GM19463 (cell line): Measurements from ENCODE around the gene MAFG.

Experiments used
- ATAC-seq: cut with Tn5 transposase; IDR thresholded peaks from one replicate; pipeline ENCODE4 v1.9.1; 2021; ENCODE audit warnings: mild to moderate bottlenecking, moderate library complexity; ENCODE audit not compliant: unreplicated experiment

MAFG gene

DNA sequence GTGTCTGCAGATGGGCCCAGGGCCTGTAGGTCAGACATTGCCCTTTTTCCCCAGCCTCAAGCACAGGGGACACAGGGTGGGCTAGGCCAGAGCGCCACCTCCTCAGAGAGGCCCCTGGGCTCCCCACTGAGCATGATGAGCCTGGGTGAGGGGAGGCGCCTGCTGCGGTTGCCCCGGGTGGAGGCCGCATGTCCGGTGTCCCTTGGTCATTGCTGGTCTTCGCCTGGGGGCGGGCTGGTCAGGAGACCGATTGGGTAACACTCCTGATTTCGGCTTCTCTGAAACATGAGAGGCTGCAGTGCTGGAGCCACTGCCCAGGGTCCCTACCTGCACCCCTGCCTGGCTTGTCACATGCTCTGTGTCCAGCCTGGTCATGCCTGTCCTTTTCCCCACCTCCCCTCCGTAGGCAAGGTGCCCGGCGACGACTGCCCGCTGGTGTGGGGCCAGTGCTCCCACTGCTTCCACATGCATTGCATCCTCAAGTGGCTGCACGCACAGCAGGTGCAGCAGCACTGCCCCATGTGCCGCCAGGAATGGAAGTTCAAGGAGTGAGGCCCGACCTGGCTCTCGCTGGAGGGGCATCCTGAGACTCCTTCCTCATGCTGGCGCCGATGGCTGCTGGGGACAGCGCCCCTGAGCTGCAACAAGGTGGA is 27.9 kb downstream of the MAFG start:
- no peak for ATAC-seq

DNA sequence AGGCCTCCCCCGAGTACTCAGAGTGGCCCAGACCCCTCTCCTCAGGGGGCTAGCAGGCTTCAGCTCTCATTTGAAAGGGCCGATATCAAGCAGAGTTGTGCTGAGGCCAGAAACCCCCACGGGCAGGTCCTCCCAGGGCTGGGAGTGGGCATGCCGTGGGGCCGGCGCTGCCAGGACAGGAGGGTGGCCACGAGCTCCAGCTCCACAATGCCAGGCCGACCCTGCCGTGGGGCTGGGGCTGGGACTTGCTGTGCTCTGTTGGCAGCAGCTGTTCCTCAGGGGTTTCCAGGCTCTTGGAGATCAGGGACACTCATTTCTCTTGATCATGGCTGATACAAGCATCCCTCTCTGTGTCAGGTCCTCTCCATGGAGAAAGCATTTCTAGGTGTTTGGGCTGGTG is 28.6 kb downstream of the MAFG start:
- no peak for ATAC-seq

DNA sequence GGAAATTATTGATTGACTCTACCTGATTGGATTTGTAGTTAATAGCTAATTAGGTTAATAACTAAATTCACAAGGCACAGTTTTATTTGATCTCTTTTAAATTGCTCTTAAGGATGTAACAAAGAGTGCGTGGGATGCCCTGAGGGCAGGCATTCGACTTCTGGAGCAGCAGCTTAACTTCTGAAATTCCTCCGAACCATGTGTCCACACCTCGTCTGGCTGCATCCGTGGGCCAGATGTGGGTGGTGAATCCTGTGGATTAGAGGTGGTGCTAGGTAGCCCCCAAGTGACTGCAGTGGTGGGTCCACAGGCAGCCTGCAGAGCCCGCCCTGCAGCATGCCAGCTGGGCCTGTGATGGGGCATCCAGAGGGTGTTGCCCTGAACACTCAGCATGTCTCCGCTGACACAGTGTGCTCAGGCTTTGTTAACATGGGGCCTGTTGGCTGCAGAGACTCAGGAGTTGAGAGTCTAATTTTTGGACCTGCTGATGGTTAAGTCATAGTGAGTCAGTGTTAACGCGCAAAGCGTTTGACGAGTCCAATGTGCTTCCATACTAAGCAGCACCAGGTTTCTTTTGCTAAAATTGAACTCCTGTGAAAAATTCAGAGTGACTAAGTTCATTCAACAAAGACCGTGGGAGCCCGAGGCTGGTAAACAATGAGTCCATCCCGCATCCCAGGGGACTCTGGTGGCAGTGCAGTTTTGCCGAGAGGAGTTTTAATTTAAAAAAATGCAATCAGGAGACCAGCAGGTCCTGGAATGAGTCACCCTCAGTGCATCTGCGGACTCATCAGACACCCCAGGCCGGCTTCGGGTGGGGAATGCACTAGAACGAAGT is 29.3 kb downstream of the MAFG start:
- ATAC-seq = no peak

DNA sequence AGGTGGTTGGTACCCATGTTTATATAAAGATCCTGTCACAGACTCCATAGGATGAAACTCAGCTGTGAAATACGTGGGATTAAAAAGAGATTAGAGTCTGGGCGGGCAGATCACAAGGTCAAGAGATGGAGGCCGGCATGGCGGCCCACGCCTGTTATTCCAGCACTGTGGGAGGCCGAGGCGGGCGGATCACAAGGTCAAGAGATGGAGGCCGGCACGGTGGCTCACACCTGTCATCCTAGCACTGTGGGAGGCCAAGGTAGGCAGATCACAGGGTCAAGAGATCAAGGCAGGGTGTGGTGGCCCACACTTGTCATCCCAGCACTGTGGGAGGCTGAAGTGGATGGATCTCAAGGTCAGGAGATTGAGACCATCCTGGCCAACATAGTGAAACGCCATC is 32.1 kb downstream of the MAFG start:
- no peak for ATAC-seq

DNA sequence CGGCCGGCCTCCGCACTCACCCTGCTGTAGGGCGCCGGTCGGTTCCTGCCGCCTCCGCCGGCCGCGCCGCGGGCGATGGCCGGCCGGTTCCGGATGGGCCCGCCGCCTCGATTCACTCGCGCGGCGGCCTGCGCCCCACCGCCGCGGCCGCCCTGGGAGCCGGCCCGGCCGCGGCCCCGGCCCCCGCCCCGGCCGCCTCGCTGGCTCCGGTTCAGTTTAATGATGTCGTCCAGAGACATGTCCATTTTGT is 36.3 kb downstream of the MAFG start:
- peak; percentile 7 for ATAC-seq

DNA sequence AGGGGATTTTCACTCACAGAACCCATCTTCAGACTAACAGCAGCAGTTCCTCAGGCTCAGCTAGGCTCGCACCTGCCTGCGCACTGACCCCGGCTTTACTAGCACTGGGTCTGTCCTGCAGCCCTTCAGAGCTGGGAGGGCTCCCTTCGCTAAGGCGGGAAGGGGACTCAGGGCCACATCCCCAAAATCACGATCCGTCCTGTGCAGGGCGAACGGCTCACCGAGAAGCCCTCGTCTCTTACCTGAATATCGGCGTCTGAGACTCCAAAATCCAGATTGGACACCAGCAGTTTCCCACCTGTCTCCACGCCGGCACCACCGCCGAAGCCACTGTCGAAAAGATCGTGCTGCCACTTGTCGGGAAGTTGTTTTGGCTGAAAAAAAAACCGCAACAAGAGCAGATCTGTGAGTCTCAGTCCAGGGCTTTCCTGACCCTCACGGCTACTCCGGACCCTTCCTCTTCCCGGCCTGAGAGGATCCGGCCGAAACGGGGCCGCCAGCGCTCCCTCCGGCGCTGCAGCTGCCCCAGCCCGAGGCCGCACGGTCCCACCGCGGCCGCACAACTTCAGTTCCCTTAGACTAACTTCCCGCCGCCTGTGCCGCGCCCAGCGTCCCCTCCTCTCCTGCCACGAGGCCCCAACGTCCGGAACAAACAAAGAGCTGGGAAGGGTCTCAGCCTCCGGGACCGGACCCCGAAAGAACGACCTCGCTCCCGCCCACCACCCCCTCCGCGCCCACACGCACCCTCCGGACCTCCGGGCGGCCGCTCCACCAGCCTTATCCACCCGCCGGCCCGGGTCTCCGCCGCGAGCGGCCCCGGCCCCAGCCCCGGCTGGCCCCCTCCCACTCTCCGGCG is 36.9 kb downstream of the MAFG start:
- no peak for ATAC-seq

DNA sequence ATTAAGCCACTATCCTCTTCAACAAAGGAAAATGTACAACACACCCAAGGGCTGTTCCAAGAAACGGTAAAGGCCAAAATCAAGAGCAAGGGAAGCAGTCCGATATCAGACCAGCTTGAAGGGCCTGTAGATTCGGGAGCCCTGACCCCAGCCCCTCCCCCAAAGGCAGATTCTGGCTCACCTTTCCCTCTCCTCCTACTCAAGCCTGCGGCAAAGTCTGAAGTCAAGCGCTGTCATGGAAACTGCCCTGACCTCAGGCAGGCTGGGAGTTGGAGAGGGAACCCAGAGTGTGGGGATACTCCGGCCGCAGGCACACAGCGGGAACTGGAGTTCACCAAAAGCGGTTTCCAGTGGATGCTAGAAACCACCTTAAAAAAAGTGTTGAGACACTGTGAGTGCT is 37.9 kb downstream of the MAFG start:
- no peak for ATAC-seq

DNA sequence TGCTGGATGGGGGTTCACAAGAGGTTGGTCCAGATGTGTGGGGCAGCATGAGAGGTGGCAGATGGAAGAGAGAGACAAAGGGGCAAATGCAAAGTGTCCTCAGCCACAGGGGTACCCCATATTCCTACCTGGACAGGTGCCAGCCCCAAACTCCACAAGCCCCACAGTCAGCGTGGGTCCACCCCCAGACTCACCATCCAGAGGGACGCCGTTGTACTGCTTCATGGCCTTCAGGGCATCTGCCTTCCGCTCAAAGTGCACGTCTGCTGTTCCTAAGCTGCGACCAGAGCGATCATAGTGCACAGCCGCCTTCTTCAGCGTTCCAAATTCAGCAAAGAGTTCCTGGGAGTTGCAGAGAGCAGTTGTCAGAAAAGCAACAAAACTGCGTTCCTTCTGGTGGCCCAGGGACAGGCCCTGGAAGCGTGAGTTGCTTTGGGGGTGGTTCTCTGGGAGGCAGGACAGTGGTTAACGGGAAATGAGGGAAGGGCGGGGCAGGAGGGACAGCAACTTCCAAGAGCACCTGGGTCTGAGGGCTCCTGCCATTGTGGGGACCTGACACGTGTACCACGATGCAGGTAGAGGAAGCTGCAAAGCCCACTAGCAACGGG is 38.4 kb downstream of the MAFG start:
- ATAC-seq = no peak

DNA sequence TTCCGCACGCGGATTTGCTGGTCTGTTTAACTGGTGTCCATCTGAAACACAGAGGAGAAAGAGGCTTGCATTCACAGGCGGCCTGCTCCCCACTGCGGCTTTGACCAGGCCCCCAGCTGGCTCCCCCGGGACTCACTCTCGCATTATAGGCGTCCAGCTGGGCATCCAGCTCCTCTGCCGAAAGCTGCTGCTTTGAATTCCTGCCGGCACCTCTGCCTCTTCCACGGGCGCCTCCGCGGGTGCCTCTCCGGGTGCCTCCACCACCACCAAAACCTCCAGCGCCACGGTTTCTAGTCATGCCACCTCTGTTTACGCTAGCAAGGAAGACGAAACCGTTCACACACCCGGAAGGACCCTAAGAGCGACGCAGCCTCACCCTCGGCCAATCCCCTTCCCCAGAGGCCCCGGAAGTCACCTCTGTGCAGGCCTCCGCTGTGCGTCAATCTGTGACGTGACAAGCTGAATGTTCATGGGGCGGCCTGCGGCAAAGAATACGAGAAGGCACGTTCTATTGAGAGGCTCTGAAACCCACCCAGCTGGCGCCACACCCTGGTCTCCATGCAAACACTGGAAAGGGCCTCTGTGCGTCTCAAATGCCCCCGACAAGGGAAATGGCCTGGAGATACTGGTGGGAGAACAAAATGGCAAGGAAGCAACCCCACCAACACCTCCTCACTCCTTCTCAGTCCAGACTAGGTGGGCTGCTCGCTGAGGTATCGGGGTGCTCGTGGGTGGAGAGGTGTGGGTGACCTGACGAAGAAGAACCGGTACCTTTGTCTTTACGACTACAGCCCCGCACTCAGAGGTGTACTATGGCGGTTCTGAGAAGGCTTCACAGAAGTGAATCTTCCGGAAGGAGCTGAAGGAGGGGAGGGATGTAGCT is 39.2 kb downstream of the MAFG start:
- ATAC-seq = no peak

DNA sequence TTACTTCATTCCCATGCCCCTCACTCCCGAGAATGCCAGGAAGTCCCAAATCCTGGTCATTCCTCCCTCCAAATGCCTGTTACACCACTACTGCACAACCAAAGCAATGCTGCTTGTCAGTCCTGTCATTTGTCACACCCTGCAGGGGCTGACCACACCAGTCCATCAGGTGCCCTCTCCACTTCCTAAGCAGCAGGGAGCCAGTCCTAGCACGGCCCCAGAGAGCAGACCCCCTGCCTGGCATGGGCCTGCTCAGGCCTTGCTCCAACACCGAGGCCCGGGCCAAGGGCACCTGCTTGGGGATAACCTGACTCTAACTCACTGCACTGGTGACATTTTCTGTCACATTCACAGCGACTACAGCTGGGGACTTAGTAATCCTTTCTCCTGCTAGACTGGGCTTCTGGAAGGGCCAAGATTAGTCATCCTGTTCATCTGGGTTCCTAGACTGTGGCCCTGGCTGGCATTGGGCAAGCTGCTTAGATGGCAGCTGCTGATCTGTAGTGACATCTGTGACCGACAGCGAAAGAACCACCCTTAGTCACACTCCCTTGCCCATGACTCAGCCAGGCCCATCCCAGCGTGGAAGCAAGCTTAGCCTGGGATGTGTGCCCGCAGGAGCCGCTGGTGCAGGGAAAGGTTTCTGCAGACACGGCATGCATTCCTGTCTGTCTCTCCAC is 41.5 kb downstream of the MAFG start:
- ATAC-seq = no peak

DNA sequence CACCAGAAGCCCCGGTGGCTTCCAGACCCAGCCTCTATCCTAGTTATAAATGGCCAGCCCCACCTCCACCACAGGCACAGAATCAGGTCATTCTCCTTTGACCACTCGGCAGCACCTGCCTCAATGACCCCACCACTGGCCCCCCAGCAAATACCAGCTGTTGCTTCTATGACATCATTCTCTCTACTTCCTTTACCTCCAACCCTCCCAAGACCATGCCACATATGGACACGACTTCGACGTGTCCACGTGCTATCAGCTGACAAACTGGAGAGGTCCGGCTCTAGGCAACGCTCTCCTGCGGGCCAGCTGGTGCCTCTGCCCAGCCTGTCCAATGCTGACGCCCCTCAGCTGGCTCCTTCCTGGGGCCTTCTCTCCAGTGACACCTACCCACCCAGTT is 42.1 kb downstream of the MAFG start:
- no peak for ATAC-seq

DNA sequence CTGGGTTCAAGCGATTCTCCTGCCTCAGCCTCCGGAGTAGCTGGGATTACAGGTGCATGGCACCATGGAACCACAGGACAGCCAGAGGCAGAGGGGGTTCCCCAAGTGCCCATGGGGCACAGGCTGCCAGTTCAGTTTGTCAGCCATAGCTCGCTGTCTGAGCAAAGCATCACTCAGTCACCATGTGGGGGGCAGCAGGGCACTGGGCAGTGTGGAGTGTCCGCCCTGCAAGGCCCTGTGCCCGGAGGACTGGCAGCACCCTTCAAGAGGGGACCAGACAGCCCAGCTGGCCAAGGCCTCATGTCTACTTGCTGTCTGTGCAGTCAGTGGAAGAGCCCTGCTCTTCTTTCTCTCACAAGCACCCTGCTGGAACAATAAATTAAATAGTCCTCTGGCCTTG is 42.6 kb downstream of the MAFG start:
- ATAC-seq = no peak

DNA sequence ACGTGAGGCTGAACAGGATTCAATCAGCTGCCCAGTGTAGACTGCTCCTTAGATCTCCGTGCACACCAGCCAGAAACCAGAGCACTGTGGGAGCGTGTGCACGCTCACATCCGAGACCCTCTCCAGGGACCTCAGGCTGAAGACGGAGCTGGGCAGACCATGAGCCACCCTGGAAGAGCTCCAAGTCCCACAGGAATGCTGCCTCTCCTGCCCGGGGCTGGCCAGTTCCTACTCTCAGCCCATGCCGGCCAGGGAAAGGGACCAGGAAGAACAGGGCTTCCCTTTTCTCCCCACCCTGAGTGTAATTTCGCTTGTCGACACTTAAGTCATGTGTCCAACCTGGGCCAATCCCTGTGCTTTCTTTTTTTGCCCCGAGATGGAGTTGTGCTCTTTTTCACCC is 43.0 kb downstream of the MAFG start:
- no peak for ATAC-seq

DNA sequence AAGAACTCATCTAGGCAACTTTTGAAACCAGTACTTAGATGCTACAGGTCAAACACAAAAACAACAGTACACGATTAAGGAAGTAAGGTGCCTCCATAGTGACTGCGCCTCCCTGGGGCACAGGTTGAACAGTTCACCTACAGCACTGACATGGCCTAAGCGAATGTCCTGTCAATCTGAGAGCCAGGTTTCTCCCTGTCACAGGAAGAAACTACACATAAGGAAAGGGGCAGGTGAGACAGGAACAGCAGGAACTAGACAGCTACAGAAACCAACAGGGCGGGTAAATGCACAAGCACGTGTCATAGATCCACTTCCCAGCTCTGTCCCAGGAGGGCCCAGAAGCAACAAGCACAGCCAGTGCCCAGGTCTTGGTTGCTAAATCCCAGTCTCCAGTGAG is 48.4 kb downstream of the MAFG start:
- no peak for ATAC-seq

DNA sequence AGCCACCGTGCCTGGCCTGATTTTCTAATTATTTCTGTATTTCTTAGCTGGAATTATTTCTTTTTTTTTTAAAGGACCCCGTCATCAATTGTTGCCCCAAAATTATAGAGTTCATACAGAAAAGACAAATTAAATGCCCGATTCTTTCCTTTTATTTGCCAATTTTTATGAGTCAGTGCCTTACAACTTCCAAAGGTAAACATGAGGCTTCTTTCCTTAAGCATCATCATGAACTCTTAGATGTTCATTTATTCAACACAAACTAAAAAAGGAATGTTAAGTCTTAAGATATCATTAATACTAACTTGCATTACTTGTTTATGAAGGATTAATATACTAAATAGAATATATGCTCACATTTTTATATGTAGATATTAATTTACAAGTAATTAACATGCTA is 49.2 kb downstream of the MAFG start:
- ATAC-seq = no peak

DNA sequence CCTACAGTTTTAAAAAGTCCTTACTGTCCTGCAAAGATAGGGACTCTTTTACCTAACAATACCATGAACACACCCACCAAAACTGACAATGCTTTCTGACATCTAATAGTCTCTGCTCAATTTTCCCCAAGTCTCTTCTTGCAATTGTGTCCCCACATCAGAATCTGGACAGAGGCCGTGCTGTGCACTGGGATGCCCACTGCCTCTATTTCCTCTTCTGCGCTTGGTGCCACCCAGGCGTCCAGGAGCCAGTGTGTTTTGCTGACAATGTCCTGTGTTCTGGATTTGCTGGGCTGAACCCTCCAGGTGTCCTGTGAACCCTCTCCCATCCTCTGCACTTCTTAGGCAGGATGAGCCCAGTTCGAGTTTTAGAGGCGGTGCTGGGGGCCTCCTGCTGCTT is 50.0 kb downstream of the MAFG start:
- no peak for ATAC-seq

DNA sequence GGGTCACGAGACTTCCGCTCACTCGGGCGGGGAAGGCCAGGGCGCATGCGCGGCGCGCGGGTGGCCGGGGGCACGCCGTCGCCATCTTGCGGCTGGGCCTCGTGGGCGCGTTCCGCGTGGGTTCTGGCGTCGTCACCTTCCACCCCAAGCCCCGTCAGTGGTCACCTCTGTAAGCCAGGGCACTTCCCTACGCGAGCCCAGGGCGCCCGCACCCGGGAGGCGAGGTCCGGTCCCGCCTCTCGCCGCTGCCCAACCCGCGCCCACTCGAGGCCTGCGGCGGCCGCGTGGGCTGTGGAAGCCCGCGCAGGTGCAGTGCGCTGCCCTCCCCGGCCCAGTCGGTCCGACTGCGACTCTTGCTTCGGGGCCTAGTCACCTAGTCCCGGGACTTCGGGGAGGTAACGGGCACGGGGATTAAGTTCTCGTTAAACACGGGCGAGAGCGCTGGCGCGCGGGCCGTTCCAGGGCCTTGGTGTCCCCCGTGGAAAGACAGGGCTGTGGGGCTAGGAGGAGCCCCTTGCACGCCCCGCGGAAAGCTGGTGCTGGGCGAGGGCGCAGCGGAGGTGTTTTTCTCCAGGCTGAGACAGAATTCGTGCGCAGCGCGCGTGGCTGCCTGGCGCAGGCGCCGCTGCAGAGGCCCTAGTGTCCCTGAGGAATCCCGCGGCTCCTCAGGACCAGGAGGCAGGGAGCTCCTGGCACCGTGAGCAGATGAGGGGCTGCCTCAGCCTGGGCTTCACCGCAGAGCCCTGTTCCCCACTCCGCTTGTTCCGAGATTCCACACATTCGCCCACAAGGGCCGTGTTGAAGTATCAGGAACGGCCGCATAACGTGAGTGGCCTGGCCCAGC is 55.9 kb downstream of the MAFG start:
- peak; percentile 50 for ATAC-seq

DNA sequence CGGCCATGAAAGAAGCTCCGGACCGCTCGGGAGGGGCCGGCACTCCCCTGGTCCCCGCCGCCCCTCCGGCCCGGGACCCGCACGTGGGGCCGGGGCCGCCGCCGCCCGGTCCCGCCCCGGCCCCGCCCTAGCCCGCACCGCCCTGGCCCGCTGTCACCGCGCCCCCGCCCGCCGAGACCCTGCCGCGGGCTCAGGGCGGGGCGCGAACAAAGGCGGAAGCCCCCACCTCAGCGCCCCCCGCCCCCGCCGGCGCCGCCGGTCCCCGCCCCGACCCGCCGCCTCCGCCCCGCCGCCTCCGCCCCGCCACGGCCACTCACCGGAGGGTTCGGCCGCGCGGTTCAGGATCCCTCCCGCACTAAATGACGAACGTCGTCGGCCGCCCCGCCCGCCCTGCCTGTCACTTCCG is 56.6 kb downstream of the MAFG start, which contains the start of gene ARHGDIA:
ARHGDIA (minus strand) TSS at position 357 of the 406 bp plus-strand sequence. CDS start 1,407 bp downstream, outside the sequence.
- ATAC-seq = peak; percentile 34
